ENCODE data around the gene N4BP3.
"Not testable (repeated sequence)": the region's sequence is repeated elsewhere in the genome, so short reads cannot be mapped to it uniquely, and the experiment has no call there.

The N4BP3 gene

DNA sequence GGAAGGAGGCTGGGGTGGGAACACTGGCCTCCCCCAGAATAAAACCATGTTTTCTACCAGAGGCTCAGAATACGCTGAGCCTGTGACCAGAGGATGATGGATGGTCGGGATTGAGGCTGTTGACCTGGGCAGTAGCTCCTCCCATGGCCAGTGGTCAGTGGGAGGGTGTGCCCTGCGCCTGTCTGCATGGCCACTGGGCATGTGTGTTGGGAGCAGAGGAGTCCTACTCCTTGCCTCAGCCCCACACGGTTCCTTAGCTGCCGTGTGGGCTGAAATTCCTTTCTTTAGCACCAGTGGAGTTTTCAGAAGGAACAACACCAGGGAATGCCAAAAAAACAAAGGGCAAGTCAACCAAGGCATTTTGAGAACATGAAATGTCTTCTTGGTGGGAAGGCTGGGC is 9.0 kb downstream of the N4BP3 start:
- no peak for DNase-seq (ENCODE audit: low read depth in 2 of 2)

DNA sequence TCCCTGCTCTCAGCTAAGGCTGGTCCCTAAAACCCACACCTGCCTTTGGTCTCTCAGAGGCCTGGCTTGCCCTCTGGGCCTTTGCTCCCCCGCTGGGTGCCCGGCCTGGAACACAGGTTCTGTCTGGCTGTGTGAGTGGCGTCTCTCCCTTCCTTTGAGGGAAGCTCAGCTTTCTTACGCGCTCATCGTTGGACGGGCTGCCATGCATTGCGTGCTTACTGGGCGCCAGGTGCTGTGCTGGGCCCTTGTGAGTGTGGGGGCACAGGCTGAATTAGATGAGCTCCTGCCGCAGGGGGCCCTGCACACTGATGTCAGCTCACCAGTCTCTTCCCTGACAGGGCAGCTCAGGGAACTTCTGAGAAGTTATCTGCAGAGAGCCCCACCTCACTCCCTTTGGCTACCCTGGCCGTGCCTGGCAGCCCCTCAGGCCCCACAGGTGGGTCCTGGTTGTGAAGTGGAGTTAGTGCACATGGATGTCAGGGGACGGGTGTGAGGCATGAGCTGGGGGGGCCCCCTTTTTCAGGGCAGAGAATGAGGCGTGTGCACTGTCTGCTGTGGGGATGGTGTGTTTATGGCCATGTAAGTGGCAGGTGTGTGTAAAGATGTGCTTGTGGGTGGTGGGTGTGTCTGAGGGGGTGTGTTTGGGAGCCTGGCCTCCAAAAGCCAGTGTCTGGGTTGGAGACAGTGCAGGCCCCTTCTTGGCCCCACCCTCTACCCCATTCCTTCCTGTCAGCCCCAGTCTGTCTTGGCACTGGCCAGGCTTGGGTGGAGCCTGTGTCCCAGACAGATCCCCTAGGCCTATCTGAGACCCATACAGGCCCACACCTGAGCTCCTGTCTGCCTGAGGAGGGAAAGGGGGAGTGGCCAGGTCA is 10.0 kb downstream of the N4BP3 start:
- no peak for DNase-seq (ENCODE audit: low read depth in 2 of 2)

DNA sequence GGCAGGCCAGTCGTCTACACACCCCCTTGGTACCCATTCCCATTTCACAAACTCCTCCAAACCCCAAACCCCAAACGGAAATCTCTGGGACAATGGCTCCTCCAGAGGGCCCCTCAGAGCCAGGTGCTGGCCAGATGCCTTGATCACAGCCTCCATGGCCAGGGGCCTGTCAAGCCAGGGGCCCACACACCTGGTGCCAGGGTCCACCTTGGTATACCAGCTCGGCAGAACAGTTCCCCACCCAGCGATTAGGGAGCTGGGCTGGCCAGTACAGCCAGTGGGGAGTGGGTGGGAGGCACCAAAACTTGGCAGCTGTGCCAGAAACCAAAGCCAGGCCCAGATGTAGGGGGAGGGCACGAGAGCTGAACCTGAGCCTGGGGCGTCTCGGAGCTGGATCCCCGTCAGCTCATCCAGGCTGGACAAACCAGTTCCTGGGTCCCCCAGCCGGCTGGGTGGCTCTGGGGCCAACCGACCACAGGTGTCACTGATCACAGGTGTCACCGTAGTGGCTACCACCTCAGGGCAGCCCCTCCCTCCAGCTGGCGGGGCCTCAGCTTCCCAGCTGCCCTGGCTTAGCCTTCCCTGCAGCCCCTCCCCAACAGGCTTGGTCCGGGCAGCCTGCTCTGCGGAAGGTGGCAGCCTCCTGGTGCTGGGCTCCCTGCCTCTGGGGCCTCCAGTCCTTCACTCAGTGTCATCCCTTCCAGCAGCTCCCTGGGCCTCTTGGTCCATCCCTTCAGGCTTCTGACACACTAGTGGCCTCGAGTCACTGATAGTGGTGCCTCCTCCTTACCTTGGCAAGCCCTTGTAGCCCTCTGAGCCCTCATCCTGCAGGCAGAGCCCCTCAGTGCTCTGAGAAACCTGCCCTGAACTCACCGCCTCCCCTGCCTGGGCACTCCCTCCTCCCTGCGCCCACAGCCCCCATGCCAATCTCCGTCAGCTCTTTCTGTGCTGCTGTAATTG is 10.9 kb downstream of the N4BP3 start:
- no peak for DNase-seq (ENCODE audit: low read depth in 2 of 2)

DNA sequence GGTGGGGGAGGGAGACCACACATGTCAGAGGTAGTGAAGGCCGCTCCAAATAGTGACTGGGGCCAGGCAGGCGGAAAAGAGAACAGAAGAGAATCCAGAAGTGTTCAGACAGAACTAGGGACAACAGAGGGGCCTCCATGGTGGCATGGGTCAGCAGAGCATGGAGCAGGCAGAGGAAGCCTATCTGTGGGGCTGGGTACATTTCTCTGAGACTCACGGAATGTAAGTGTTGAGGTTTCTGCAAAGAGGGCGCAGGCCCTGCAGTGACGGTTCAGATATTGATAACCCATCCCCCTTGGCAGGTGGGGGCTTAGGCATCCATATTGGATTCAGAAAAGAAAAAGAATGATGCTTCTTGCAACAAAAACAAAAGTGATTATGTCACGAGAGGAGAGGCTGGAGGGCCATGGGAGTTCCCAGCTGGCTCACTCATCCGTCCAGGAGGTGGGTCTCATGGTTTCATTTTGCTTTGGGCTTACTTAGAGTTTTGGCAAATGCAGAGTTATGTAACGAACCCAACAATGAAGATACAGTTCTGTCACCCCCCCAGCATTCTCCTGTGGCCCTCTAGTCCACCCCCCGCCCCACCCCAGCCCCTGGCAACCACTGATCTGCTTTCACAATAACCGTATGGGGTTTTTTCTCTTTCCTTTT is 12.0 kb downstream of the N4BP3 start:
- DNase-seq (ENCODE audit: low read depth in 2 of 2): no peak

DNA sequence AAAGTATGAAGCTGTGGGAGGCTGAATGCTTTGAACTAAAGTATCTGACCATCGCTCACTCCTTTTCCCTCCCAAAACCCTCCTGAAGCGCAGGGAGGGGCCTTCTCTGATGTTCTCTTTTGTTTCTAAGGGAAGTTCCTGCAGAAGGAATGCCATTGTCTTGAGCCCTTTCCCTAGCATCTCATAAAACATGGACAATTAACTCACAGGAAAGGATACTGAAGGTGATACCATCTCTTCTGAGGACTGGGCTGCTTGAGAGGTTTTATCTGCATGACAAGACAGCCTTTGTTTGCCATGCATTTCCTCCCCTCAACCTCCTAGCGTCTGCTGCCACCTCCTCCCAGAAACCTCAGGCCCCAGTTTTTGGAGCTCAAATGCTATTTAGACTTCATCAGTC is 13.2 kb downstream of the N4BP3 start:
- no peak for DNase-seq (ENCODE audit: low read depth in 2 of 2)

DNA sequence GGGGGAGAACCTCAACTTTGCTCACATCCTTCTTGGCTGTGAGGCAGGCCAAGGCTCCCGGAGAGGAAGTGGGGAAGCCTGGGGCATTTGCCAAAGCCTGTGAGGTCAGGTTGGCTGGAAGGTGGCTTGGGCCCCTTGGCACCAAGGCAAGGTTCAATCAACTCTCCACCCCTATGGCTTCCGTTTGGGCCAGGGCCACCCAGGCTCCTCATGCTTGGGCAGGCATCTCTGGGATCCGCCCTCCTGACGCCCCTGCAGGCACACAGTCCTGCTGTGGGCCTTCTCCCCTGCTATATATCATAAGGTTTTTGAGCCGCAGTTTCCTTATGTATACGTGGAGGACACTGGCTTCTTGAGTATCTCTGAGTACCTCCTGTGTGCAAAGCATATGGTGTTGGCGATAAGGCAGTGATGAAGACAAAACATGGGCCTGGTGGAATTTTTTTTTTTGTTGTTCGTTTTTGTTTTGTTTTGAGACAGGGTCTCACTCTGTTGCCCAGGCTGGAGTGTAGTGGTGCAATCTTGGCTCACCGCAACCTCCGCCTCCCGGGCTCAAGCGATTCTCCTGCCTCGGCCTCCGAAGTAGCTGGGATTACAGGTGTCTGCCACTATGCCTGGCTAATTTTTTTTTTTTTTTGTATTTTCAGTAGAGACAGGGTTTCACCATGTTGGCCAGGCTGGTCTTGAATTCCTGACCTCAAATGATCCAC is 14.1 kb downstream of the N4BP3 start:
- not testable (repeated sequence) for DNase-seq (ENCODE audit: low read depth in 2 of 2)

DNA sequence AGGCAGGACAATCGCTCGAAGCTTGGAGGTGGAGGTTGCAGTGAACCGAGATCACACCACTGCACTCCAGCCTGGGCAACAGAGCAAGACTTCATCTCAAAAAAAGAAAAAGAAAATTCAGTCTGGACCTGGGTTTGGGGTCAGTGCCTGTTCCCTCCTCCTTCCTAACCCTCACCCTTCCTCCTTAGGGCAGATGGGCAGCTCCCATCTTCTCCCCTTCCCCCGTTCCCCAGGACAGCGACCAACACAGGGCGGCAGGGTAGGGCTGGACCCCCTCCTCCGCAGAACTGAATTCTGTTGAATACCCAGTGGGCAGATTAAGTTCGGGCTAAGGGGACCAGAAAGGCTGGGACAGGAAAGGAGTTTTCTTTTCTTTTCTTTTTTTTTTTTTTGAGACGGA is 16.0 kb downstream of the N4BP3 start:
- no peak for DNase-seq (ENCODE audit: low read depth in 2 of 2)

DNA sequence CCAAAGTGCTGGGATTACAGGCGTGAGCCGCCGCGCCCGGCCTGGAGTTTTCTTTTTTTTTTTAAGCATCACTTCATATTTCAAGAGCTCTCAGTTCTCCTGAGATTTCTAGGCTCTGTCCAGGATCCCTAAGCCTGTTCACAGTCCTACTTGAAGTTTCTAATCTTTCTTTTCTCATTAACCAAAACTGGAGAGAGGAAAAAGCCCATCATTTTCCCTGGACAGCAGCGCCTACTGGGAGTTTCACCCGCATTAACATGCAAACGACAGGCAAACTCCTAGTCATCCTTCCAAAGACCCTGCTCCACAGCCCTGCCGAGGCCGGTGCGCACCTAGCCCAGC is 16.9 kb downstream of the N4BP3 start:
- not testable (repeated sequence) for DNase-seq (ENCODE audit: low read depth in 2 of 2)

DNA sequence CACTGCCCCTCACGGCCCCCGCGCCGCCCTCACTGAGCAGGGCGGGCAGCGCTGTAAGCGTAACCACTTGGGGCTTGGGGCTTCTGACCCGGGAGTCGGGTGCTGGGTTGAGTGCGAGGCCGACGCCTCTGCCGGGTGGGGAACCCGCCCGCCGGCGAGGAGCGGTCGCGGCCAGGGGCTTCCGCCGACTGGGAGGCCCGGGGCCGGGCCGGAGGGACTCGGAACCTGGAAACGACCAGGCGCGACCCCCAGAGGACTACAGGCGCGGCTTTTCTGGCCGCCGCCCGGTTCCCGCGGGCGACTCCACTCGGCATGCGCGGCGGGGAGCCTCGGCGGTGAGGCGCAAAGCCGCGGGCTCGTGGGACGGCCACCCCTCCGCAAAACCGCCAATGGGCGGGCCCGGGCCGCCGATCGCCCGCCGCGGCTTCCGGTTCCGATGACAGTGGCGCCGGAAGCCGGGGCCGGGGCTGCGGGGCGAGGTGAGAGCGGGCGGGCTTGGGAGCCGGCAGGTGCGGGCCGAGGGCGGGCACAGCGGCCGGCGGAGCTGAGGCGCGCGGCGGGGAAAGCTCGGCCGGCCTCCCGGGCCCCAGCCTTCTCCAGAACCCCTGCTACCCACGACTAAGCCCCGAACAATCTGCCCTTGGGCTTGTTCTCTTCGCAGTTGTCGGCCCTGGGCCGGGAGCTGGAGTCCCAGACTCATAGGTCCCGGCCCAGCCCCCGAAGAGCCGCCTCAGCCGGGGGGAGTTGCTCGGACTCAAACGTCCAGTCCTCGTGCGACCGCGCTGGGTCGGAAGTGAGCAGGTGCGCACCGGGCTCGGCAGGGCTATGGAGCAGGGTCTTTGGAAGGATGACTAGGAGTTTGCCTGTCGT is 17.5 kb downstream of the N4BP3 start, which contains the start of gene RMND5B:
Gene RMND5B (plus strand): TSS at position 439 of the 870 bp plus-strand sequence. CDS start 7,106 bp downstream, outside the sequence.
- peak; percentile 67 to 82 for DNase-seq (ENCODE audit: low read depth in 2 of 2)

DNA sequence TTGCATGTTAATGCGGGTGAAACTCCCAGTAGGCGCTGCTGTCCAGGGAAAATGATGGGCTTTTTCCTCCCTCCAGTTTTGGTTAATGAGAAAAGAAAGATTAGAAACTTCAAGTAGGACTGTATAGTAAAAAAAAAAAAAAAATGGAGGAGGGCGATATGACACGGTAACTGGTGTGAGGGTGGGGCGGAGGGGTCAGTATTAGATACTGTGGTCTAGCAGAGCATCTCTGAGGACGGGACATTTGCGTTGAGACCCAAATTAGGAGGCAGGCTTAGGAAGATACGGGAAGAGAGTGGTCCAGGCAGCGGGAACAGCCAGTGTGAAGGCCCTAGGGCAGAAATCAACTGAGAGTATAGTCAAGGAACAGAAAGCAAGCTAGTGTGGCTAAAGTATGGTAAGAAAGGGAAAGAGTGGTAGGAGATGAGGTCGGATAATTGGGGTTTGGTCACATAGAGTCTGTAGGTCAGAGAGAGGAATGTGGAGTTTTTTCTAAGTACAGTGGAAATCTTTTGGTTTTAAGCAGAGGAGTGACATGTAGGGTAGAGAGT is 18.2 kb downstream of the N4BP3 start:
- no peak for DNase-seq (ENCODE audit: low read depth in 2 of 2)

DNA sequence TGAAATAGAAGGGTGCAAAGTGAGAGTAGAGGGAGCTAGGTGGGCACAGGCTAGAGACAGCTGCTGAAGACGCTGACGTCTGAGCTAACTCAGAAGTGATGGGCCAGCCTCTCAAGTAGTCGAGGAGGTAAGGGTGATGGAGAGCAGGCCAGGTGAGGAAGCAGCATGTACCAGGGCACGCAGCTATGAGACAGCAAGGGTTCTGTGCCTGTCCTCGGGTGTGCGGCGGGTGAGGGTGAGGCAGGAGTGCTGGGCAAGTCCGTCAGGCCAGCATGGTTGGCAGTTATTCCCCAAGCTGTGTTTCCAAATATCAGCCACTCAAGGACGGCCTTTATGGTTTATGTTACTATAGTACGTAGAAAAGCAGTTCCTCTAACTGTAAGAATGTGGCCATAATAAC is 23.7 kb downstream of the N4BP3 start:
- no peak for DNase-seq (ENCODE audit: low read depth in 2 of 2)

DNA sequence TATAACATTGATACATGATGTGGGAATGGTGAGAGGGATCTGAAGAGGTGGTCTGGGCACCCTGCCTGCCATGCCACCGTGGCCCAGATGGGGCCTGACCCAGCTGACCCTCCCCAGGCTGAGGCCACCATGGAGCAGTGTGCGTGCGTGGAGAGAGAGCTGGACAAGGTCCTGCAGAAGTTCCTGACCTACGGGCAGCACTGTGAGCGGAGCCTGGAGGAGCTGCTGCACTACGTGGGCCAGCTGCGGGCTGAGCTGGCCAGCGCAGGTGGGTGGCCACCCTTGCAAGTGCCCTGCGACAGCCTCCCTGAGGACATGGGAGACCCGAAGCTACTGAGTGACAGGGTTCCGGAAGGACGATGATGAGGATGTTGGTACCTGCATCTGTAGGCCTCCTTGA is 24.7 kb downstream of the N4BP3 start:
- no peak for DNase-seq (ENCODE audit: low read depth in 2 of 2)

DNA sequence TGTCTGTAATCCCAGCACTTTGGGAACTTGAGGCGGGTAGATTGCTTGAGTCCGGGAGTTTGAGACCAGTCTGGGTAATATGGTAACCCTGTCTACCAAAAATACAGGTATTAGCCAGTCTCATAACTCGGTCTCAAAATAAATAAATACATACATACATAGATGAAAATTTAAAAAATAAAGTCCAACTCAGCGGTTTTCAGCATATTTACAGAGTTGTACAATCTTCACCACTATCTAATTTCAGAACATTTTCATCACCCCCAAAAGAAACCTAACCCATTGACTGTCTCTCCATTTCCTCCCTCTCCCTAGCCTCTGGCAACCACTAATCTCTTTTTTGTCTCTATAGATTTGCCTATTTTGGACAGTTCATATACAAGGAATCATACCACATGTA is 28.2 kb downstream of the N4BP3 start:
- no peak for DNase-seq (ENCODE audit: low read depth in 2 of 2)

DNA sequence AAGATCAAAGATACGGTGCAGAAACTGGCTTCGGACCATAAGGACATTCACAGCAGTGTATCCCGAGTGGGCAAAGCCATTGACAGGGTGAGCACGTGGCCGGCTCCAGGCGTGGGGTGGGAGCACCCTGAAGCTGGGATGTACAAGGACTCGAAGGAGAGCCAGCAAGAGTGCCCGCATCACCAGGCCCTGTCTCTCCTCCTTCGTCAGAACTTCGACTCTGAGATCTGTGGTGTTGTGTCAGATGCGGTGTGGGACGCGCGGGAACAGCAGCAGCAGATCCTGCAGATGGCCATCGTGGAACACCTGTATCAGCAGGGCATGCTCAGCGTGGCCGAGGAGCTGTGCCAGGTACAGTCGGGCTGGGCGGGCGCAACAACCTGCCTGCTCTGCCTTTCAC is 29.3 kb downstream of the N4BP3 start:
- no peak for DNase-seq (ENCODE audit: low read depth in 2 of 2)

DNA sequence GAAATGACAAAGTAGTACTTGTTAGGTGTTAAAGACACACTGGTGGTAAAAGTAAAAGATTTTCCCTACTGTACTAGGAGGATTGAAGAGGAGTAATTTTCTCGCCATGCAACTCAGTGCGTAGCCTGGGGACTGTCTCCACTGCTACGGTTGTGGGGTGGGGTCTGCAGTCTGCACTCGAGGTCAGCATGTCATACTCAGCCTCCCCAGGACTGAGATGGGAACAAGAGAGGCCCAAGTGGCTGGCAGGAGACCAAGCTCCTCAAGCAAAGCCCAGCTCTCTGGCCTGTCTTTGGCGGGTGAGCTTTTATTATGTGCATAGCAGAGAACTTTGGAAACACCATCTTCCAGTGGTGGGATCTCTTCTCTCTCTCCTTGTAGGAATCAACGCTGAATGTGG is 29.9 kb downstream of the N4BP3 start:
- no peak for DNase-seq (ENCODE audit: low read depth in 2 of 2)

DNA sequence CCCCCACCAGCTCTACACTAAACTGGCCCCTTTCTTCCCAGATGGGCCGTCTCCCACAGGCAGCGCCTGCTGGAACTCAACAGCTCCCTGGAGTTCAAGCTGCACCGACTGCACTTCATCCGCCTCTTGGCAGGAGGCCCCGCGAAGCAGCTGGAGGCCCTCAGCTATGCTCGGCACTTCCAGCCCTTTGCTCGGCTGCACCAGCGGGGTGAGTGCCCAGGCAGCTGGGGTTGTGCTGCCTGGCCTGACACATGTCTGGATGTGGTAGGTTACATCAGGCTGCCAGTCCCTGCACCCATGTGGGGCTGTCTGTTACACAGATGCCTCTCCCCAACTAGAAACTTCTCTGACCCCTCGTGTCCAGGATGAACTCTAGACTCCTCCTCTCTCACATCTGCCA is 30.6 kb downstream of the N4BP3 start:
- no peak for DNase-seq (ENCODE audit: low read depth in 2 of 2)

DNA sequence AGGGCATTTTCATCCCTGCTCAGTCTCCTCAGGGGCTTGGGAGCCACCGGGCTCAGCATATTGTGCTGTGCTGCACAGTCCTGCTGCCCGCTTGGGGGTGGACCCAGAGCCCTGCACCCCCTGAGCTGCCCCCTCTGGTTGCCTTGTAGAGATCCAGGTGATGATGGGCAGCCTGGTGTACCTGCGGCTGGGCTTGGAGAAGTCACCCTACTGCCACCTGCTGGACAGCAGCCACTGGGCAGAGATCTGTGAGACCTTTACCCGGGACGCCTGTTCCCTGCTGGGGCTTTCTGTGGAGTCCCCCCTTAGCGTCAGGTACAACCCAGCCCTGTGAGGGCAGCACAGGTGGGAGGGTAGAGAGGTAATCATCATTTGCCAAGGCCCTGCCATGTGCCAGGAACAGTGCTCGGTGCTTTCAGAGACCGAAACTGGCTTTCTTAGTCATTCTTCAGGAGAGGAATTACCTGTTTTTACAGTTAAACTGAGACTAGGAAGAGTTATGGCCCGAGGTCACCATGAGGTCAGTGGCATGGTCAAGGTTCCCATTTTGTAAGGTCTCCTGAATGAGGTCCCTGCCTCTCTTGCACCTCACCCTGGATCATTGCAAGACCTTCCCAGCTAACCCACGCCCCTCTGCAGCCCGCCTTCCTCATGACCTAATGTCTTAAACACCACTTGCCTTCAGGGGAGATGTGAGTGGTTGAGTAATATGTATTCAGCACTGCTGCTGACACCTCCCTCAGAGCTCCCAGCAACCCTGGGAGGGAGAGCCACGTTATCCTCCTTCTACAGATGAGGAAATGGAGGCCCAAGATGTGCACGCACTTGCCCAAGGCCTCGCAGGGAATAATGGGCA is 32.9 kb downstream of the N4BP3 start:
- DNase-seq (ENCODE audit: low read depth in 2 of 2): peak; percentile 38 to 59

DNA sequence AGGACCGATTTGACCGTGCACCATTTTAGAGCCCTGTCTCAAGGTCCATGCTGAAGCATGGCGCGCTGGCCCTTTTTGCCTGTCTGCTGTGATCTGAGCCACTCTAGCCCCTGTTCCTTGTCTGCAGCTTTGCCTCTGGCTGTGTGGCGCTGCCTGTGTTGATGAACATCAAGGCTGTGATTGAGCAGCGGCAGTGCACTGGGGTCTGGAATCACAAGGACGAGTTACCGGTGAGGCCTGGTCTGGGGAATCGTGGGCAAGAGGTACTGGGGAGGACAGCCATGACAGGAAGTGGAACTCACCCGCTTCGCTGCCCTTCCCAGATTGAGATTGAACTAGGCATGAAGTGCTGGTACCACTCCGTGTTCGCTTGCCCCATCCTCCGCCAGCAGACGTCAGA is 34.1 kb downstream of the N4BP3 start:
- DNase-seq (ENCODE audit: low read depth in 2 of 2): no peak

DNA sequence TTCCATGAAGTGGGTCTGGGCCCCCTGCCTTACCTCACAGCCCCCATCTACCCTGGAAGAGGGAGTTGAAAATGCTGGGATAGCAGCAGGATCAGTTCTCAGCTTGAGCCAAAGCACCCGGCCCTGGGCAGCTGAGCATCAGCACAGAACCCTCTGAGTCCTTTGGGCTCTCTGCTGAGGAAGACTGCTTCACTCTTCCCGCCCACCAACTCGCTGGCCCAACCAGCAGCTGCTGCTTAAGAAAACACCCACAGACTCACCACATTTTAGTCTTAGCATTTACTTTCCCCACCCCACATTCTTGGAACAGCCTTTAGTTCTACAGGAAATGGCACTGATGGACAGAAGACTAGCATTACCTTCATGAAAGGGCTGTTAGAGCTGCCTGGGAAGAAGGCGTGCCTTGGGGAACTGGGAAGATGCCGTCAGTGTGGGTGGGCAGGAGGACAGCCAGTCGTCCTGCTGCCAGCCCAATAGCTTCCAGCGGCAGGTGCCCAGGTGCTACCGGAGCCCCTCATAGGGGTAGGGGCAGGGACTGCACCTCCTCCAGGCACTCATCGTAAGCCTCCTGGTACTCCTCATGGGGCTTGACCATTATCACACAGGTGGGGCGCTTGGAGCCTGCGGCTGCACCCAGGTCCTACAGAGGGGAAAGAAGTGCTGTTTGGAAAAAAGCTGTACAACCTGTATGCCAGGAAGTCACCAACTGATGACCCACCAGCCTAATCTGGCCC is 36.0 kb downstream of the N4BP3 start:
- peak in 1 of 2 donors; percentile 25 for DNase-seq (ENCODE audit: low read depth in 2 of 2)
